Brain microvascular endothelial cell (primary cell): ENCODE results near the gene ATG2A.

ENCODE experiments used
- DNase-seq: peaks from one replicate; pipeline ENCODE4 v3.0.0-alpha.2; 2020
- H3K27ac ChIP-seq: fragments of 250-450 bp; sonication (Bioruptor Pico); 2 replicates; pipeline ENCODE4 v1.5.1; 2020; ENCODE audit warnings: mild to moderate bottlenecking, moderate library complexity
- H3K27me3 ChIP-seq: fragments of 250-450 bp; sonication (Bioruptor Pico); replicated peaks from 2 replicates; pipeline ENCODE4 v1.5.1; 2020; ENCODE audit warnings: mild to moderate bottlenecking
- H3K36me3 ChIP-seq: fragments of 250-450 bp; sonication (Bioruptor Pico); replicated peaks from 2 replicates; pipeline ENCODE4 v1.5.1; 2020; ENCODE audit warnings: mild to moderate bottlenecking
- H3K4me3 ChIP-seq: 2 replicates; pipeline ENCODE4 v1.5.1; 2011; ENCODE audit warnings: low read depth, mild to moderate bottlenecking, control low read depth, low read length, moderate library complexity
- in situ Hi-C: cut with HindIII; loops from 2 replicates; pipeline ENCODE4 v1.10.0; 2017; ENCODE audit warnings: low sequenced_read_pairs, low pct_ligation_motif_present
- TF ChIP-seq, protein P1 (sequence below): IDR thresholded peaks from 2 replicates; pipeline ENCODE4 v1.5.1; 2011; ENCODE audit warnings: low read depth, mild to moderate bottlenecking, moderate library complexity, low read length, control low read depth, inconsistent platforms; ENCODE audit errors: missing control alignments

Gene ATG2A

DNA sequence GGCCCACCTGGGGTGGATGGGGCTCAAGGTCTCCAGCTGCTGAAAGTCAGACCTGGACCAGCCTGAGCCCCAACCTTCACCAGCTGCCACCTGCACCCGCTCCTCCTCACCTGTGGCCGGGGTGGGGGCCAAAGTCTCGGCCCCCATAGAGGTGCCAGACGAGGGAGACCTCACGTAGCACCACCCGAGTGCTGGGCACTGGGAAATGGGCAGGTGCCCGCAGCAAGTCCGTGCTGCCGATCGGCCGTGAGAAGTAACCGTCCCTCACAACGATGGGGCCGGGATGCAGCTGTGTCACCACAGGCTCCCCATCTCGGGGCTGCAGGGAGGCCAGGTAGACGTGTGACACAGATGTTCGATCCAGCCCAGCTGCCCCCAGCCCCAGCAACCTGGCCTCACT, 16.2 kb downstream of the ATG2A start:
- no peak overlapping the region for H3K27ac ChIP-seq
- no peaks in the 10 kb centered on the region for H3K27me3 ChIP-seq
- H3K4me3 ChIP-seq: no peak overlapping the region
- DNase-seq: no peak
- in situ Hi-C loops: no loop called here
- H3K36me3 ChIP-seq: peaks cover 44% of the 10 kb centered on the region
- TF ChIP-seq, protein P1, sequence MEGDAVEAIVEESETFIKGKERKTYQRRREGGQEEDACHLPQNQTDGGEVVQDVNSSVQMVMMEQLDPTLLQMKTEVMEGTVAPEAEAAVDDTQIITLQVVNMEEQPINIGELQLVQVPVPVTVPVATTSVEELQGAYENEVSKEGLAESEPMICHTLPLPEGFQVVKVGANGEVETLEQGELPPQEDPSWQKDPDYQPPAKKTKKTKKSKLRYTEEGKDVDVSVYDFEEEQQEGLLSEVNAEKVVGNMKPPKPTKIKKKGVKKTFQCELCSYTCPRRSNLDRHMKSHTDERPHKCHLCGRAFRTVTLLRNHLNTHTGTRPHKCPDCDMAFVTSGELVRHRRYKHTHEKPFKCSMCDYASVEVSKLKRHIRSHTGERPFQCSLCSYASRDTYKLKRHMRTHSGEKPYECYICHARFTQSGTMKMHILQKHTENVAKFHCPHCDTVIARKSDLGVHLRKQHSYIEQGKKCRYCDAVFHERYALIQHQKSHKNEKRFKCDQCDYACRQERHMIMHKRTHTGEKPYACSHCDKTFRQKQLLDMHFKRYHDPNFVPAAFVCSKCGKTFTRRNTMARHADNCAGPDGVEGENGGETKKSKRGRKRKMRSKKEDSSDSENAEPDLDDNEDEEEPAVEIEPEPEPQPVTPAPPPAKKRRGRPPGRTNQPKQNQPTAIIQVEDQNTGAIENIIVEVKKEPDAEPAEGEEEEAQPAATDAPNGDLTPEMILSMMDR: no peak

DNA sequence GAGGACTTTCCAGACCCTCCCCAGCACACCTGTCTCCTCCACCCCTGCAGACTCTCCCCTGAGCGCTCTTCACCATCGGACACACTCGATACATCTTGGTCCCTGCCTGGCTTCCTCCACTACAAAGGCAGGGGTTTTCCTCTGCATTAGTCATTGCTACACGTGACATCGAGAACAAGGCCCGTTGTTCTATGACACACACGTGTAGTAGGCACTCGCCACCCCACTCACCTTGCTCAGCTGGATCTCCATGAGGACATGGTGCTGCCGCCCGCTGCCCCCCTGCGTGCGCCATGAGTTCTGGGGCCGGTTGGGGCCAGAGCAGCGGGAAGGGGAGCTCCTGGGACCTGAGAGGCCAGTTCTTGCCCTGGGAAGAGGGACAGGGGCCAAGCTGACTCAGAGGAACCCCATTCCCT, 16.7 kb downstream of the ATG2A start:
- peaks cover 42% of the 10 kb centered on the region for H3K36me3 ChIP-seq
- in situ Hi-C loops: no loop called here
- H3K4me3 ChIP-seq: no peak overlapping the region
- no peaks in the 10 kb centered on the region for H3K27me3 ChIP-seq
- TF ChIP-seq, protein P1: no peak
- H3K27ac ChIP-seq: no peak overlapping the region
- DNase-seq: no peak

DNA sequence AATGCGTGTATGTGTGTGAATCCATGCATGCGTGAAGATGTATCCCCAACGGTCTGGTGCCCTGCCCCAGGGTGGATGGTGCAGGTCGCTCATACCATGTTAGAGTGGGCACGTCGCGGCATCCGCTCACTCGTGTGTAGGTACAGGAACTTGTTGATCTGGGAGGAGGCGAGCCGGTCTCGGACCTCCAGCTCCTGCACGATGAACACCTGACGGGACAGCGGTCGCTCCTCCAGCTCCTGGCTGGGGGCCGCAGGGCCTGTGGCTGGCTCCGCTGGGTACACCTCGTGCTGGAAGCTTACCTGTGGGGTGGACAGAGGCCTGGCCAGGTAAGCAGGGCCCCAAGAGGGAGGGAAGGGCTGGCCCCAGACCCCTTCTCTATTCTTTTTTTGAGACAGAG, 18.5 kb downstream of the ATG2A start:
- Histone ChIP-seq H3K27me3 (no peaks in the 10 kb centered on the region), H3K36me3 (peaks cover 37% of the 10 kb centered on the region), H3K27ac (no peak overlapping the region), H3K4me3 (no peak overlapping the region)
- no peak for DNase-seq
- TF ChIP-seq, protein P1: no peak
- in situ Hi-C loops: no loop called here

DNA sequence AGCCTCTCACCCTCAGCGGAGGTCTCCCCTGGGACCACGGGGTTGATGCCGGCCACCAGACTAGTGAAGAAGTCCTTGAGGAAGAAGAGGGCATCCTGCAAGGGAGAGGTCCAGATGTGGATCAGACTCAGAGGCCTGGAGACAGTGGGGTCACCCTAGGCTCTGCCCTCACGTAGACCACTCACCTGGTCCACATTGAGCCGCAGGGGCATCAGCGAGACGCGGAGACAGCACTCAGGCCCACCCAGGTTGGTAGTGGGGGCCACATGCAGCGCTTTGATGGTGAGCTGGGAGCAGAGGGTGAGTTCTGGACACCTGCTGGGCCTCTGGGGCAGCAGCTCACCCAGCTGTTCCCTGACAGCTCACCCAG, 18.9 kb downstream of the ATG2A start:
- Histone ChIP-seq H3K36me3 (peaks cover 33% of the 10 kb centered on the region), H3K27ac (no peak overlapping the region), H3K27me3 (no peaks in the 10 kb centered on the region), H3K4me3 (no peak overlapping the region)
- in situ Hi-C loops: no loop called here
- TF ChIP-seq, protein P1: no peak
- no peak for DNase-seq

DNA sequence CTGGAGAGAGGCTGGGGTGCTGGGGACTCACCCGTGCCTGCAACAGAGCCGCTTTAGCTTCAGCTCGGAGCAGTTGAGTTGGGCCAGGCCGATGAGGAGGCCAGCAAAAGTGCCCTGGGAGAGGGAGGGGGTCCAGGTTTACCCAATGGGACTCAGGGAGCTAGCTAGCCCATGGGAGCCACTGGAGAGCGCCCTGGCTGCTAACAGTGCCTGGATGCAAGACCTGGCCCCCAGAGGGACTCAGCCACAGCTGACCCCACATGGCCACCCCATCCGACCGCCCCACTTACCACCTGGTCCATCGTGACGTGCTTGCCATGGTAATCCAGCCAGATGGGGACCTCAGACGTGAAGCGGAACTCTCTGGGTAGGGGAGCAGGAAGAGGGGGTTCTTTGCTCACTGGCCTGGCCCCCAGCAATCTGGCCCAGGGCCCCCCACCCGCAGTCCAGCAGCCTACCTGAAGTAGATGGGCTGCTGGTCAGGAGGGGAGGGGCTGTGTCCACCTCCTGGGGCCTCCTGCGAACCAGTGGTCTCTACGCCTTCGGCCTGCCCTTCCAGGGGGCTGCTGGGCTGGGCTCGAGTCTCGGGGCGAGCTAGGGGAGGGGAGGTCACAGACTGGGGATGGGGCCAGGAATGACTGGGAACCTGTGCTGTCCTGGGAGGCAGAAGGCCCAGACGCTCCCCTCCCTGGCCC, 19.5 kb downstream of the ATG2A start:
- Histone ChIP-seq H3K36me3 (peaks cover 31% of the 10 kb centered on the region), H3K4me3 (no peak overlapping the region), H3K27me3 (no peaks in the 10 kb centered on the region), H3K27ac (no peak overlapping the region)
- no peak for DNase-seq
- in situ Hi-C loops: no loop called here
- TF ChIP-seq, protein P1: no peak

DNA sequence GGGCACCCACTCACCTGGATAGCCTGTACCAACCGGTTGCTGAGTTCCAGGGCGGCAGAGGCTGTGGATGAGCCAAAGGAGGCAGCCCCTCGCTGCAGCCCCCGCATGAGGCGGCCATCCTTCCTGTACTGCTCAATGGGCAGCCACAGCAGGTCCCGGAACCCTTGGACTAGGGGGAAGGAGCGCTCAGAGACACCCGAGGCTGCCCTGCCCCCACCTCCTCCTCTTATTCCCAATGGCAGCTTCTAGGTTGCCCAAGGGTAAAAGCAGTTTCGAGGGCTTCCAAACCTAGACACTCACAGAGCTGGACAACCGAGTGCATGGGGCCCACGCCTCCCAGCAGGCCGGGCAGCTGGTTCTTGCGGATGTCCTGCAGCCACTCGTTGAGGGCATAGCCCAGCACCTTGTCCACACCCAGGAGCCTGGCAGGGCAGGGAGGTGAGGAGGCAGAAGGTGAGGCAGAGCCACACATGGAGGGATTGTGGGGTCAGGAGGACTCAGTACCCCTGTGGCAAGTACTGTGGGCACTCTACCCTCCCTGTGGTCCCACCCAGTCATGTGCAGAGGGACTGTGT, 20.5 kb downstream of the ATG2A start:
- H3K4me3 ChIP-seq: no peak overlapping the region
- TF ChIP-seq, protein P1: no peak
- in situ Hi-C loops: no loop called here
- no peak overlapping the region for H3K27ac ChIP-seq
- no peak for DNase-seq
- H3K36me3 ChIP-seq: peaks cover 24% of the 10 kb centered on the region
- no peaks in the 10 kb centered on the region for H3K27me3 ChIP-seq
